NOMO-1 treated with dmso at 0.1 percent for 144 hours (cell line): Measurements from ENCODE around the gene CDH22.

Experiments
- DNase-seq: peaks from one replicate; lab custom pipeline; 2025; ENCODE audit not compliant: unreplicated experiment; lab: John Stamatoyannopoulos, UW

CDH22 gene

GRCh38 chr20:46308258-46309157 is at the start of gene CDH22:
Gene CDH22, minus strand, starts transcription at chr20:46308498. Its CDS starts 57,204 bp downstream, at chr20:46251294.
- DNase-seq, result peak; percentile 58

GRCh38 chr20:46357030-46357514 is 48.8 kb upstream of the CDH22 start:
- DNase-seq, result no peak

- no peak for DNase-seq
Observed at GRCh38 chr20:46356195-46357029, 48.1 kb upstream of the CDH22 start.

GRCh38 chr20:46355778-46356177 is 47.5 kb upstream of the CDH22 start:
- DNase-seq, result no peak

GRCh38 chr20:46354920-46355654 is 46.8 kb upstream of the CDH22 start:
- no peak for DNase-seq

- no peak for DNase-seq
Observed at GRCh38 chr20:46354207-46354555, 45.9 kb upstream of the CDH22 start.

GRCh38 chr20:46353500-46354206 is 45.4 kb upstream of the CDH22 start:
- DNase-seq, result no peak

- DNase-seq, result no peak
Observed at GRCh38 chr20:46352370-46352938, 44.2 kb upstream of the CDH22 start.

- no peak for DNase-seq
Observed at GRCh38 chr20:46351357-46352058, 43.2 kb upstream of the CDH22 start.

GRCh38 chr20:46350986-46351267 is 42.6 kb upstream of the CDH22 start:
- DNase-seq, result no peak

GRCh38 chr20:46350201-46350985 is 42.1 kb upstream of the CDH22 start:
- DNase-seq, result no peak

- DNase-seq, result no peak
Observed at GRCh38 chr20:46349742-46350056, 41.4 kb upstream of the CDH22 start.

- no peak for DNase-seq
Observed at GRCh38 chr20:46349035-46349741, 40.9 kb upstream of the CDH22 start.

GRCh38 chr20:46347841-46348803 is 39.8 kb upstream of the CDH22 start:
- no peak for DNase-seq

- DNase-seq, result no peak
Observed at GRCh38 chr20:46346770-46347169, 38.5 kb upstream of the CDH22 start.

GRCh38 chr20:46344488-46345162 is 36.3 kb upstream of the CDH22 start:
- DNase-seq, result no peak

- DNase-seq, result no peak
Observed at GRCh38 chr20:46343975-46344357, 35.7 kb upstream of the CDH22 start.
